HEK293T (cell line): ENCODE measurements around the gene CAPRIN2.

ENCODE experiments used
- CTCF ChIA-PET: fragments of 350-600 bp; formaldehyde crosslinking; extraction: SDS; loops from one replicate; lab custom pipeline; 2021; ENCODE audit warnings: antibody characterized with exemption, inconsistent platforms; lab: Yijun Ruan, JAX
- POLR2A ChIA-PET: fragments of 350-600 bp; formaldehyde crosslinking; extraction: SDS; loops from one replicate; lab custom pipeline; 2020; ENCODE audit warnings: antibody characterized with exemption, inconsistent platforms; lab: Yijun Ruan, JAX
- DNase-seq: peaks from one replicate; pipeline ENCODE4 v3.0.0; 2012; ENCODE audit warnings: mixed read lengths; ENCODE audit errors: extremely low spot score
- ARNT ChIP-seq: fragments of 450-650 bp; IDR thresholded peaks from 2 replicates; pipeline ENCODE4 v1.6.1; 2017; ENCODE audit warnings: mild to moderate bottlenecking
- BHLHE40 ChIP-seq: fragments of 450-650 bp; IDR thresholded peaks from 2 replicates; pipeline ENCODE4 v1.6.1; 2016; ENCODE audit warnings: mild to moderate bottlenecking, moderate library complexity, borderline replicate concordance
- CTBP1 ChIP-seq: fragments of 450-650 bp; IDR thresholded peaks from 2 replicates; pipeline ENCODE4 v1.6.1; 2016; ENCODE audit warnings: borderline replicate concordance
- ELF4 ChIP-seq: fragments of 450-650 bp; IDR thresholded peaks from 2 replicates; pipeline ENCODE4 v1.6.1; 2017; ENCODE audit warnings: antibody characterized with exemption
- FOXA1 ChIP-seq: fragments of 450-650 bp; IDR thresholded peaks from 2 replicates; pipeline ENCODE4 v1.6.1; 2016; ENCODE audit warnings: mild to moderate bottlenecking
- FOXK2 ChIP-seq: fragments of 450-650 bp; IDR thresholded peaks from 2 replicates; pipeline ENCODE4 v1.6.1; 2016; ENCODE audit warnings: mild to moderate bottlenecking
- FOXM1 ChIP-seq: fragments of 450-650 bp; IDR thresholded peaks from 2 replicates; pipeline ENCODE4 v1.6.1; 2017; ENCODE audit warnings: mild to moderate bottlenecking, borderline replicate concordance
- HDGF ChIP-seq: fragments of 450-650 bp; IDR thresholded peaks from 2 replicates; pipeline ENCODE4 v1.6.1; 2017; ENCODE audit warnings: antibody characterized with exemption, borderline replicate concordance
- L3MBTL2 ChIP-seq: fragments of 450-650 bp; conservative IDR thresholded peaks from 2 replicates; pipeline ENCODE4 v1.6.1; 2016; ENCODE audit warnings: mild to moderate bottlenecking
- LEF1 ChIP-seq: fragments of 450-650 bp; IDR thresholded peaks from 2 replicates; pipeline ENCODE4 v1.6.1; 2017; ENCODE audit warnings: mild to moderate bottlenecking, borderline replicate concordance
- NFRKB ChIP-seq: fragments of 450-650 bp; IDR thresholded peaks from 2 replicates; pipeline ENCODE4 v1.6.1; 2016; ENCODE audit warnings: mild to moderate bottlenecking, moderate library complexity
- PKNOX1 ChIP-seq: fragments of 450-650 bp; IDR thresholded peaks from 2 replicates; pipeline ENCODE4 v1.6.1; 2016
- SP1 ChIP-seq: fragments of 450-650 bp; IDR thresholded peaks from 2 replicates; pipeline ENCODE4 v1.6.1; 2017
- SUZ12 ChIP-seq: fragments of 450-650 bp; IDR thresholded peaks from 2 replicates; pipeline ENCODE4 v1.6.1; 2016; ENCODE audit warnings: mild to moderate bottlenecking
- TARDBP ChIP-seq: fragments of 450-650 bp; IDR thresholded peaks from 2 replicates; pipeline ENCODE4 v1.6.1; 2016
- ZNF384 ChIP-seq: fragments of 450-650 bp; IDR thresholded peaks from 2 replicates; pipeline ENCODE4 v1.6.1; 2016

The CAPRIN2 gene

GRCh38 chr12:30774599-30774998, 19.8 kb upstream of the CAPRIN2 start:
- CTCF ChIA-PET = interaction anchor here (0.7 kb wide), 1 partner anchor 497 kb away, joined by 5 read pairs; no protein-coding TSS in a partner anchor
- POLR2A ChIA-PET = interaction anchor here (0.8 kb wide), 1 partner anchor 22 kb away, joined by 3 read pairs; no protein-coding TSS in a partner anchor
- TF ChIP-seq CTBP1 = no peak
- TF ChIP-seq LEF1 = no peak
- no peak for TF ChIP-seq FOXA1
- no peak for TF ChIP-seq ARNT
- no peak for TF ChIP-seq BHLHE40
- no peak for TF ChIP-seq NFRKB
- no peak for TF ChIP-seq ELF4
- no peak for TF ChIP-seq HDGF
- TF ChIP-seq FOXK2 = no peak
- DNase-seq = no peak

DNA sequence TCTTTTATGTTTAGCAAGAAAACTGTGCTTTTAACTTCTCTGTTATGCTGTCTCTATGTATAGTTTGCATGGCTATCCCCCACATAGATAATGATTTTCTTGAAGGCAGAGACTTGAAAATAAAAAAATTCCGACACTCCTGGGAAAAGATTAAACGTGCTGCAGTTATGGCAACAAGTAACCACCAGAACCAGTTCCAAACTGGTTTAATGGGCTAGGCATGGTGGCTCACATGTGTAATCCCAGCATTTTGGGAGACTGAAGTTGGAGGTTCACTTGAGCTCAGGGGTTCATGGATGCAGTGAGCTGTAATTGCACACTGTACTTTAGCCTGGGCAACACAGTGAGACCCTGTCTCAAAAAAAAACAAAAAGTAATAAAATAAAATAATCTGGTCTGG, 15.1 kb upstream of the CAPRIN2 start:
- ChIA-PET CTCF (no interaction called here), POLR2A (no interaction called here)
- no peak for TF ChIP-seq NFRKB
- no peak for TF ChIP-seq FOXA1
- no peak for TF ChIP-seq PKNOX1
- no peak for TF ChIP-seq ARNT
- no peak for TF ChIP-seq HDGF
- no peak for TF ChIP-seq CTBP1
- no peak for TF ChIP-seq FOXK2
- TF ChIP-seq FOXM1 = no peak
- TF ChIP-seq ZNF384 = no peak
- no peak for TF ChIP-seq TARDBP
- no peak for DNase-seq

GRCh38 chr12:30764251-30764650, 9.5 kb upstream of the CAPRIN2 start:
- ChIA-PET CTCF (interaction anchor here (0.9 kb wide), 1 partner anchor 11 kb away, joined by 4 read pairs; no protein-coding TSS in a partner anchor), POLR2A (interaction anchor here (0.9 kb wide), 1 partner anchor 9 kb away, joined by 4 read pairs; the partner anchor contains the start of gene CAPRIN2)
- DNase-seq = no peak
- no peak for TF ChIP-seq BHLHE40
- no peak for TF ChIP-seq SUZ12
- no peak for TF ChIP-seq TARDBP
- TF ChIP-seq FOXM1 = no peak
- no peak for TF ChIP-seq HDGF
- TF ChIP-seq SP1 = no peak
- TF ChIP-seq L3MBTL2 = no peak
- TF ChIP-seq LEF1 = no peak
- no peak for TF ChIP-seq FOXK2
- TF ChIP-seq FOXA1 = no peak
- no peak for TF ChIP-seq ZNF384
- no peak for TF ChIP-seq NFRKB
- no peak for TF ChIP-seq ELF4
- TF ChIP-seq ARNT = no peak
- no peak for TF ChIP-seq PKNOX1
- TF ChIP-seq CTBP1 = no peak

DNA sequence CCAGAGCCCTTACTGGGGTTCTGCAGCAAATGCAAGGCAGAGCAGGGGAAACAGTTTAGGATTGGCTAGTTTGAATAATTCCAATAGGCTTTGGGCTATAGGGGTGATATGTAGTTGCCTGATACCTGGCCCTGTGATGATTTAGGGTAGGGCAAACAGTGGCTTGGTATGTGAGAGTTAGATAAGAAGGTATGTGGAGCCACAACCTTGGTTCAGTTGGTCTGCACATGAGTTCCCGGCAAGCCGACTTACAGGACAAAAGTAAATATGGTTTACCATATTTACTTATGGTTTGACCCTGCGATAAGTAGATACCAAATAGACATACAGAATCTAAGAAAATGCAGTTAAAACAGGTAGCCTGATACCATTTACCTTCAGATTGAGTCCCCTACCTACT, 8.3 kb upstream of the CAPRIN2 start:
- no peak for DNase-seq
- ChIA-PET CTCF (no interaction called here), POLR2A (no interaction called here)
- TF ChIP-seq CTBP1 (no peak), NFRKB (no peak), ELF4 (no peak), ZNF384 (no peak)

GRCh38 chr12:30761730-30762129, 7.0 kb upstream of the CAPRIN2 start:
- DNase-seq = no peak
- ChIA-PET CTCF (no interaction called here), POLR2A (no interaction called here)
- TF ChIP-seq LEF1 = no peak
- no peak for TF ChIP-seq CTBP1
- TF ChIP-seq SUZ12 = no peak
- TF ChIP-seq ELF4 = no peak
- TF ChIP-seq TARDBP = no peak

DNA sequence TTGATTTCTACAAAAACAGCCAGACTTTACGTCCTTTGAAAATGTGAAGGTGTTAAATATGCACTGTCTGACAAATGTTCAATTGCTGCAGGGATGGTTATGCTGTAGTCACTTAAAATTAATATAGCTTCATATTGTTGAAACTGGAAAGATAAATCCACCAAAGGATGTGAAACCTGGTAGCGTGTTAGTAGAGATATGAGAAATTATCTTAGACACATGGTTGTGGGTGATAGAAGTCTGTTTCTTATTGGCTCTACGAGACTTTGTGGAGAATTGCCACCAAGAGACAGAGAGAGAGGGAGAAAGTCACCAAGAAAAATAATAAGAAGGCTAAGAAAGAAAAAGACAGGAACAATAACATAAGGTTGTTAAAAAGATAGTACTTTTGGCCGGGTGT, 2.6 kb upstream of the CAPRIN2 start:
- POLR2A ChIA-PET = interaction anchor here (1.2 kb wide), 1 partner anchor 39 kb away, joined by 3 read pairs; no protein-coding TSS in a partner anchor
- CTCF ChIA-PET = no interaction called here
- no peak for TF ChIP-seq L3MBTL2
- no peak for TF ChIP-seq TARDBP
- TF ChIP-seq LEF1 = no peak
- TF ChIP-seq HDGF = no peak
- no peak for TF ChIP-seq BHLHE40
- no peak for TF ChIP-seq SUZ12
- no peak for TF ChIP-seq ELF4
- no peak for TF ChIP-seq FOXK2
- no peak for TF ChIP-seq FOXA1
- TF ChIP-seq NFRKB = no peak
- no peak for TF ChIP-seq CTBP1
- TF ChIP-seq SP1 = no peak
- no peak for TF ChIP-seq ARNT
- no peak for TF ChIP-seq PKNOX1
- no peak for TF ChIP-seq FOXM1
- no peak for TF ChIP-seq ZNF384

DNA sequence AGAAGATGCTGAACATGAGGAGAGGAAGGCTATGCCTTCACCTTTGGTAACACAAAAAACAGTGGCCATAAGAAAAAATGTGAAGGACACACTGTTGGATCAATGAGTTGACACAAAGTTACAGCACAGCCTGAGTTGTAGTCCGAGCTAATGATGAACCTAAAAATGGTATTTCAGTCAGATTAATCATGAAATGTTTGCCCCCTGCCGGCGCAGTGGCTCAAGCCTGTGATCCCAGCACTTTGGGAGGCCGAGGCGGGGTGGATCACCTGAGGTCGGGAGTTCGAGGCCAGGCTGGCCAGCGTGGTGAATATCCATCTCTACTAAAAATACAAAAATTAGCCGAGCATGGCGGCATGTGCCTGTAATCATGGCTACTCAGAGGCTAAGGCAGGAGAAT, 1.3 kb upstream of the CAPRIN2 start:
- ChIA-PET POLR2A (interaction anchor here (1.2 kb wide), 1 partner anchor 40 kb away, joined by 3 read pairs; no protein-coding TSS in a partner anchor), CTCF (no interaction called here)
- TF ChIP-seq SUZ12 (no peak), BHLHE40 (no peak), FOXK2 (no peak), PKNOX1 (no peak), TARDBP (no peak), FOXA1 (no peak), FOXM1 (no peak), NFRKB (no peak)
- DNase-seq = no peak

More for the DNA sequence above, 2.6 kb upstream of the CAPRIN2 start:
- no peak for DNase-seq
